Activated naive CD8-positive, alpha-beta T cell treated with anti-CD3 and anti-CD28 coated beads, Interleukin-2, amount 50 U/mL, for 16 hours (primary cell): ENCODE measurements around the gene INSYN2A.

ENCODE experiments used
- DNase-seq: peaks from one replicate; pipeline ENCODE4 v3.0.0-alpha.2; 2020; ENCODE audit warnings: low read depth, low spot score

INSYN2A gene

GRCh38 chr10:127153181-127153580, 43.2 kb downstream of the INSYN2A start:
- no peak for DNase-seq

- no peak for DNase-seq
Measured at GRCh38 chr10:127151981-127152699, 44.3 kb downstream of the INSYN2A start.

- DNase-seq: no peak
Measured at GRCh38 chr10:127151541-127151940, 44.9 kb downstream of the INSYN2A start.

GRCh38 chr10:127150136-127150535, 46.3 kb downstream of the INSYN2A start:
- no peak for DNase-seq

- no peak for DNase-seq
Measured at GRCh38 chr10:127149501-127150081, 46.8 kb downstream of the INSYN2A start.

- DNase-seq: no peak
Measured at GRCh38 chr10:127148933-127149220, 47.5 kb downstream of the INSYN2A start.

GRCh38 chr10:127148066-127148932, 48.1 kb downstream of the INSYN2A start:
- DNase-seq: no peak

- DNase-seq: no peak
Measured at GRCh38 chr10:127146661-127147060, 49.7 kb downstream of the INSYN2A start.
